ENCODE results near the gene CFAP61. TPM values are rescaled to one million over a fixed set of nuclear protein-coding genes. Genes with fewer than 3 reads are reported as not detected.

The CFAP61 gene
- total RNA-seq, 1 experiment from 2014 or later, result 0.19 TPM

Small RNA genes lying within 50 kb of the gene (small RNA-seq; reads per million reads assigned to genes)
- not detected for gene RN7SL690P

Other genes starting within 250 kb of the CFAP61 start
- 32.8 and 39.0 TPM in 2 replicates for gene NAA20, start 35.2 kb upstream of the CFAP61 start, total RNA-seq (2014; rRNA removed; shearing (Covaris generic); ENCODE audit: low replicate concordance)
- 17.6 and 18.4 TPM in 2 replicates for gene CRNKL1, start 66 bp upstream of the CFAP61 start, total RNA-seq (2014; rRNA removed; shearing (Covaris generic); ENCODE audit: low replicate concordance)

Data from Karpas-422 (cell line).